Erythroblast (primary cell): ENCODE results near the gene ZNF253.

ENCODE experiments used
- GATA1 ChIP-seq: IDR thresholded peaks from 2 replicates; pipeline ENCODE4 v1.6.1; 2011; ENCODE audit warnings: low read depth, mild to moderate bottlenecking, control low read depth, low read length, moderate library complexity
- POLR2A ChIP-seq: IDR thresholded peaks from 2 replicates; pipeline ENCODE4 v1.6.1; 2011; ENCODE audit warnings: mild to moderate bottlenecking, low read length

GRCh38 chr19:19909654-19910053 lies 44.0 kb downstream of the ZNF253 start:
- TF ChIP-seq POLR2A (no peak), GATA1 (no peak)
